Inflammatory macrophage treated with lipopolysaccharide for 4 hours (primary cell): ENCODE results near the gene BLOC1S6.

ENCODE experiments used
- DNase-seq: peaks from one replicate; pipeline ENCODE4 v3.0.0-alpha.2; 2020

The BLOC1S6 gene

DNA sequence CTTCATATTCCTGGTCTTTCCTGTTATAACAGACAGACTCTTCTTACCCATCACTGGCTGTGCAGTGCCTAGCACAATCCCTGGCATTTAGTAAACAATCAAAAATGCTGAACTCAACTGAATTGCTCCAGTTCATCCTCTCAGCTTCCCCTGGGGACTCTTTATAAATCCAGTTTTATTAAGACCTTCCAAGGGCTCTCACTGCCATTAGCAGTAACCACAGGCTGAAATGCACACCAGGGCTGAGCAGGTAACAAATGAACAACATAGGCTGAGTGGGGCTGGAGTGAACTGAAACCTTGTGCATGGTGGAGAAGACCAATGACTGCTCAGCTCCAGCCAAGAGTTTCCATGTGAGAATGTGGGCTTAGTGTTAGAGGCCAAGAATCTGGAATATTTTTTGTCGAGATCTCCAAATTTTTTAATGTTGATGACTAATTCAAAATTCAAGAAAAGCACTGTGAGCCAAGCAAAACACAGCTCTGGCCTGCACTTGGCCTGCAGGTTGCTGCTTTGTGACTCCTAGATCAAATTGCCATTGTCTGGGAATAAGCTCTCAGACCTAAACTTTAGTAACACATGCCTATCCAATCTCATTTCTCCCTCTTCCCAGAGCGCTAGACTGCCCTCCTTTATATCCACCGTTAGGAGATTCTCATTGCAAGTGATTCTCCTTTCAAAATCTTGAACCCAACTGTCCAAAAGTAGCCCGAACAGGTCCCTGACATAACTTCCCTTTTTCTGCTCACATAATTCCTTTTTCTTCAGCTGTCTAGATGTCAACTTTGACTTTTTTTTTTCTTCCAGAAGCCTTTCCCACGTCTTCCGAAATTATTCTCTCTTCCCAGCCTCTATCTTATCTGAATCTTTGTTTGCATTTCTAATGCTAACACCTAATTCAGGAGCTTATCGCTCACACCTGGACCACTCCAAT is 55.1 kb downstream of the BLOC1S6 start:
- DNase-seq = no peak

DNA sequence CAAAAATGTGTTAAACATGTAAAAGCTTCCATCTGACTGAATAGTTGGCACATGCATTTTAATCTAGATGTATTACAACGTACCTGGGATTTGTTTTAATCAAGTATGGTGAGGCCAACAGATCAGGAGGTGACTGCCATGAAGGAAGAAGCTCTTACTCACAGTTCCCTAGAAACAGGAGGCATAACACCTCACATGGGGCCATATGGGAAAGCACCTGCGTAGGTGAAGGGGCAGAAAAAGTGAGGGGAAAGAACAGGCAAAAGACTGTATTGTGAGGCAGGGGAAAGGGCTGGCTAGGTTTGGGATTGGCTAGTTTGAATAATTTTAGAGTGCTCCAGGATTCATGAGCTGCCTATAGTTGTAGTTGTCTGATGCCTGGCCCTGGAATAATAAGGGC is 57.3 kb downstream of the BLOC1S6 start:
- DNase-seq = no peak

DNA sequence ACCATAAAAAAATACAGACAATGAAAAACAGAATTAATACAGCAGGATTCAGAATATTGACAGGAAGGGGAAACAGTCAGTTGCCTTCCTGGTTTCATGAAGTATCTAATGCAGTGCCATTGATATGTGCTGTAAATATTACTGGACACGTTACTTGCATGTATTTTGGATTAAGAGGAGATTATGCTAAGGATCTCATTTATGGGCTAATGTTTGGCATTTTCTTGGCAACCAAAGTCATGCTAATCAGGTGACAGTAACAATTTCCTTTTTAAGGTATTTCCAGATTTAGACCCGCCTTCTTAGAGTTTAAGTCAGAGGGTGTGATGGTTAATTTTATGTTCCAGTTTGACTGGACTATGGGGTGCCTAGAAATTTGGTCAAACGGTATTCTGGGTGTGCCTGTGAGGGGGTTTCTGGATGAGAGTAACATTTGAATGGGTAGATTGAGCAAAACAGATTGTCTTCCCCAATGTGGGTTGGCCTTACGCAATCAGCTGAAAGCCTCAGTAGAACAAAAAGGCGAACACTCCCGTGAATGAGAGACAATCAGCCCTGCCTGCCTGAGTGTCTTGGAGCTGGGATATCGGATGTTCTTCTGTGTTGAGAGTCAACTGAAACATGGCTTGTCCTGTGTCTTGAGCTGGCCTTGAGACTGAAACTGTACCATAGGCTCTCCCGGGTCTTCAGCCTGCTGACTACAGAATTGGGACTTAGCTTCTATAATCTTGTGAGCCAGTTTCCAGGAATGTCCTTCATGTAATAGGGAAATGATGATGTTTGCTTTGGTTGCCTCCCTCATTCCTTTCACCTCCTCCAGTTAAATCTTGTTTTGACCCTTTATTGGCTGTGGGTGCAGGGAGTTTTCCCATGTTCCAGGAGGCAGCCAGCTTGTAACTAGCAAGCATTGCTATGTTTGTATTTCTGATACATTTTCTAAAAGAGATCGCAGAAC is 58.1 kb downstream of the BLOC1S6 start:
- peak; percentile 79 for DNase-seq

DNA sequence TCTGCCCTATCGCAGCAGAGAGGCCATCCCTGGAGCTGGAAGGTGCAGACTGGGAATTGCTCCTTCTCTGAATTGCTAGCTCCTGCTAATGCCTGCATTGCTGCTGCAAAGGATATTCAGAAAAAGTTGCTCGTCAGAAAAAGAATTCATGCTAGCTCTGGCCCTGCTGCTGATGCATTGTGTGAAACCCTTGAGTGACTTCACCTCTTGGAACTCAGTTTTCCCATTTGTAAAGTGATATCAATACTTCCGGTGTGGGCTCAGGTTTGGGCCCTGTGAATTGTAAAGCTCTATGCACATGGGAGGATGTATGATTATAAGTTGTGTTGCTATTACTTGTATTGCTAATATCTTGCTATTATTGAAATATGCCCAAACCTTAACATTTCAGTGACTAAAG is 59.0 kb downstream of the BLOC1S6 start:
- DNase-seq = no peak

DNA sequence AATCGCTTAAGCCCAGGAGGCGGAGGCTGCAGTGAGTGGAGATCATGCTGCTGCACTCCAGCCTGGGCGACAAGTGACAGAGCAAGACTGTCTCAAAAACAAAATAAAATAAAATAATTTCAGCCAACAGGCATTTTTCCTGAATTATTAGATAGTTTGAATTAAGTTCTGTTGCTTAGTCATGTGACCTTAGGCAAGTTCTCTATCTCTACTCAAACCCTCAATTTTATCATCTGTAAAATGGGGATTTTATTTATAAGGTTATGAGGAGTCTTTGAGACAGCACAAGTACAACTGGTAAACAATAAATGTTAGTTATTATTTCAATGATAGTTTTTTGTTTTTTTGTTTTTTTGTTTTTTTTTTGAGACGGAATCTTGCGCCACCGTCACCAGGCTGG is 60.6 kb downstream of the BLOC1S6 start:
- DNase-seq = no peak

DNA sequence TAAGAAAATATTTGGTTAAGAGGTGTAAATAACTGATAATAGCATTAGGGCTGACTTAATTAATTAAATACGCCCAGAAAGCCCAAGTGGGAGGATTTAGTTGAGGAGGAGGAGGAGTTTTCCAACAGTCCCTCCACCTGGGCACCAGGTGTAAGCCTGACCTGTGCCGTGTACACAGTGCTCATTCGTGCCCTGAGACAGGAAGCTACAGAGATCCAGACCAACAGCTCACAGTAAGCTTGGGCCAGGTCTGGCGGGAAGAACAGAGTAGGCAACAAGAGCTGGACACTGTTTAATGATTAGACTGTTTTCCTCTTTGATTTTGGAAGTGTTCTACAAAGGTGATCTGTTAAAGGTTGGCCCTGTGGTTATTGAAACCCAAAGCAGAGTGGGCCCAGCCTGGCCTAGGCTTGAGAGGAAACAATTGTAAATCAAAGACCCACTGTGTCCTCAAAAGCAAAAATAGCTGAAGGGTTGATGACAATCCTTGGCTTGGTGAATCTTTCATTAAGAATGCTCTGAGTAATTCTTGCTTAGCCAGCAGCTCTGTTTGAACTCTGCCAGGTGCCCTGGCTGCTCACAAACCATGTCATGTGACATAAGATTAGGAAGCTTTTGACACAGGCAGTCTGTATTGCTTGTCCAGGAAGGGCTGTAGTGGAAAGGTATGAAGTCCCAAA is 61.5 kb downstream of the BLOC1S6 start:
- no peak for DNase-seq

DNA sequence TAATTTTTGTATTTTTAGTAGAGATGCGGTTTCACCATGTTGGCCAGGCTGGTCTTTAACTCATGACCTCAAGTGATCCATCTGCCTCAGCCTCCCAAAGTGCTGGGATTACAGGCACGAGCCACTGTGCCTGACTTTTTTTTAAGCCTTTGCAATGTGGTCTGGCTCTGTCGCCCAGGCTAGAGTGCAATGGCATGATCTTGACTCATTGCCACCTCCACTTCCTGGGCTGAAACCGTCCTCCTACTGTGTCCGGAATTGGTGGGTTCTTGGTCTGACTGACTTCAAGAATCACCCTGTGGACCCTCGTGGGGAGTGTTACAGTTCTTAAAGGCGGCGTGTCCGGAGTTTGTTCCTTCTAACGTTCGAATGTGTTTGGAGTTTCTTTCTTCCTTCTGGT is 62.8 kb downstream of the BLOC1S6 start:
- DNase-seq = peak; percentile 90

DNA sequence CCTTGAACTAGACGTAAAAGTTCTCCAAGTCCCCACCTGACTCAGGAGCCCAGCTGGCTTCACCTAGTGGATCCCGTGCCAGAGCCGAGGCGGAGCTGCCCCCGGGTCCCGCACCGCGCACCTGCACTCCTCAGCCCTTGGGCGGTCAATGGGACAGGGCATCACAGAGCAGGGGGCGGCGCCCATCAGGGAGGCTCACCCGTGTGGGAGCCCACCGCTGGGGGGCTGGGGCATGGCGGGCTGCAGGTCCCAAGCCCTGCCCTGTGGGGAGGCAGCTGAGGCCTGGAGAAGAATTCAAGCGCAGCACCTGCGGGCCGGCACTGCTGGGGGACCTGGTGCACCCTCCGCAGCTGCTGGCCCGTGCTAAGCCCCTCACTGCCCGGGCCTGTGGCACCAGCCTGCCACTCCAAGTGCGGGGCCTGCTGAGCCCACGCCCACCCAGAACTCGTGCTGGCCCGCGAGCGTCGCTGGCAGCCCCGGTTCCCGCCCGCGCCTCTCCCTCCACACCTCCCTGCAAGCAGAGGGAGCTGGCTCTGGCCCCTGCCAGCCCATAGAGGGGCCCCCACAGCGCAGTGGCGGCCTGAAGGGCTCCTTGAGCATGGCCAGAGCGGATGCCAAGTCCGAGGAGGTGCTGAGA is 63.8 kb downstream of the BLOC1S6 start:
- no peak for DNase-seq

DNA sequence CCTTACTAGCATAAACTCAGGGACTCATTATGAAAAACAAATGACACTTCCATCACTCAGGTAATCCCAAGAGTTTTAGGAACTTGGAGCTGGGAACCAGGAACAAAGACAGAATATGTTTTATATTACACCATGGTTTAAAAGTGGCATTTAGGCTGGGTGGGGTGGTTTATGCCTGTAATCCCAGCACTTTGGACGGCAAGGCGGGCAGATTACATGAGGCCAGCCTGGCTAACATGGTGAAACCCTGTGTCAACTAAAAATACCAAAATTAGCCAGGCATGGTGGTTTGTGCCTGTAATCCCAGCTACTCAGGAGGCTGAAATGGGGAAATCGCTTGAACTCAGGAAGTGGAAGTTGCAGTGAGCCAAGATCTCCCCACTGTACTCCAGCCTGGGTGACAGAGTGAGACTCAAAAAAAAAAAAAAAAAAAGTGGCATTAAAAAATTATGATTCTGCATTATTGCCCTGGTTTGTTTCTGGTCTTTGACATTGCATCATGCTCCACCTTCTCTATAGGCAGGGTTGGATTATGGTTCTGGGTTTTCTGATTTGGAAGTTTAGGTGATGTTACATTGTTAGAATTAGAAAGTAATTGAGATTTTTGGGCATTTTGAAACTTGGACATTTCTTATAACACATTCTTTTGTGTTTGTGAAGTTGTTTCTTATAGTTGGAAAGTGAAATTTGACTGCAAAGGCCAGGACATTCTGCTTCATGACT is 66.7 kb downstream of the BLOC1S6 start:
- DNase-seq = peak; percentile 87

DNA sequence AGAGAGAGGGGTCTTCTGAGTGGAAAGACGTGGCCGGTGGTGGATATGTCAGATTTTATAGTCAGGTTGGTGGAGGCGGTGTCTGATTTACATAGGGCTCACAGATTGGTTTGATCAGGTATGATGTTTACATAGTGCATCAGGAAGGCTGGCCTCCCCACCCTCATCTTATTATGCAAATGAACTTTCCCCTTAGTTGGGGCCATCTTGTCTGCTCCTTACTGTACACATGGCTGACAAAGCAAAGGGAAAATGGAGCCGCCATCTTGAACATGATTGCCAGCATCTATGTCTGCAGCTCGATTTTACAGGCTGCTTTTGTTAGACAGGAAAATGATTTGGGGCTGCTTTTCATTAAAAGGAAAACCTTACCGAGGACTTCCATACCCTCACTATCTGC is 67.6 kb downstream of the BLOC1S6 start:
- no peak for DNase-seq

DNA sequence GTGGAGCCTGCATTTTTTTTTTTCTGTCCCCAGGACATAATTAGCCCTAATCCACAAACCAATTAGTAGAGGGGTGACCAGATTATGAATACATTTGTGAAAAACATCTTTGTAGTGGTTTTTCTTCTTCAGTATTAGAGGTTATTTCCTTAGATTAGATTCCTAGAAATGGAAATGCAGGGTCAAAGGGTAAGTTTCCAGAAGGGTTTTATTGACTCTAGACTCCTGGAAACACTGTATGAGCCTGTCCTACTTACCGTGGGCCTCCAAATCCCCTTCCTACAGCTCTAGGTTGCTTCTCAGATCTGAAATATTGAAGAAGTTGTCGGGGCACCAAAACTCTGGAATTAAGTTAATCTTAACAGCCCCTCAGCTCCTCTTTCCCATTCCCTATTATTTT is 70.1 kb downstream of the BLOC1S6 start:
- DNase-seq = no peak

DNA sequence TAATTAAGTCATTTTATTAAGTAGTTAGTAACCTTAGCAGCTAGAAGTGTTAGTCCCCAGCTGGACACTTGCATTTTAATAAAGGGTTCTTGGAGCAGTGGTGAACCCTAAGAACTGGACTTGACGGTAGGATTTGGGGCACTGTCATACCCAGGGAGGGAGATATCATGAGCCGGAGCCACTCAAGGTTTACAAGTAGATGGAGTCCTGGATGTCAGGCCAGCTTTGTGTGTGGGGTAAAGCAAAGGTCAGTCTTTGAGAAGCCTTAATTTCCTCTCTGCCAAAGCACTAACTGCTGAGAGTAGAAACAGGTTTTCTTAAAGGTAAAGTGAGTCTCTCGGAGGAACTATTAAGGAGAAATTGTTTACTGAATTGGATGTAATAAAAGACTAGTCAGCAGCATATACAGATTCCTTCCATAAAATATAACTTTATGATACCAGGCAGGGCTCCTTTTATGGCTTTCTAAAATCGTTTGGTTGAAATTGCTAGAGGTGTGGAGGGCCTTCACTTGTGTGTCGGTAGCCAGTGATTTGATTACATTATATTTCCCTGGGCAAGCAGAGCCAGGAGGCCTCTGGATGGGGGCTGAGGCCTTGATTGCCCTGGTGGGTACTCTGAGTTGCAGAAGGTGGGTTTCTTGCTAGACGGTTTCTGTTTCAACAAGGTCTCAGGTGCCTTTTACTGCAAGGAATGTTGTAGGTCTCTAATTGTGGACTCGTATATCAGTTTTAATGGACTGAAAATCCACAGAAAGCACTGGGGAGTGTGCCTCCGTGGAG is 70.8 kb downstream of the BLOC1S6 start:
- no peak for DNase-seq
